ENCODE measurements around the gene POMGNT1.

- no peak for TF ChIP-seq GATA2 (IDR thresholded peaks at IDR 0.05; ENCODE audit: low read depth, low read length)
- TF ChIP-seq GATA3 (IDR thresholded peaks at IDR 0.05; ENCODE audit: low read depth, low read length) = no peak
These were observed 39.6 kb downstream of the POMGNT1 start for GRCh38 chr1:46158312-46159281.
